DND-41 (cell line): ENCODE results near the gene DDX11.
"Not testable (repeated sequence)": the region's sequence is repeated elsewhere in the genome, so short reads cannot be mapped to it uniquely, and the experiment has no call there.

Experiments used
- ATAC-seq: fragments of 200-7000 bp; cut with Tn5 transposase; 3 replicates; pipeline ENCODE4 v1.9.1; 2021; ENCODE audit warnings: low read depth; ENCODE audit not compliant: insufficient read depth
- DNase-seq: peaks from one replicate; pipeline ENCODE4 v3.0.0-alpha.2; 2020
- H2AFZ ChIP-seq: 2 replicates; pipeline ENCODE4 v1.6.0; 2012; ENCODE audit warnings: low read depth, low read length
- H3K27ac ChIP-seq: 2 replicates; pipeline ENCODE4 v1.5.1; 2012; ENCODE audit warnings: low read length, inconsistent platforms
- H3K27me3 ChIP-seq: fragments of 200-600 bp; sonication (generic); 2 replicates; pipeline ENCODE4 v1.6.0; 2012; ENCODE audit warnings: low read length, mild to moderate bottlenecking, inconsistent platforms; ENCODE audit not compliant: insufficient read depth, poor library complexity
- H3K36me3 ChIP-seq: 2 replicates; pipeline ENCODE4 v1.5.1; 2012; ENCODE audit warnings: low read length, inconsistent platforms; ENCODE audit not compliant: insufficient read depth
- H3K4me1 ChIP-seq: 2 replicates; pipeline ENCODE4 v1.5.1; 2012; ENCODE audit warnings: mild to moderate bottlenecking, low read length; ENCODE audit not compliant: insufficient read depth
- H3K4me2 ChIP-seq: 2 replicates; pipeline ENCODE4 v1.6.0; 2012; ENCODE audit warnings: mild to moderate bottlenecking, moderate library complexity, low read length, inconsistent platforms; ENCODE audit not compliant: insufficient read depth
- H3K4me3 ChIP-seq, 2 experiments: fragments of 200-600 bp in 1 of 2; shearing (Covaris generic) in 1 of 2; 2 replicates each; pipeline ENCODE4 v1.5.1; 2012 to 2016; ENCODE audit warnings: inconsistent platforms in 2 of 2, low read length in 2 of 2, mild to moderate bottlenecking in 2 of 2, low read depth in 1 of 2, moderate library complexity in 1 of 2
- H3K79me2 ChIP-seq: 2 replicates; pipeline ENCODE4 v1.6.0; 2012; ENCODE audit warnings: low read length, inconsistent platforms; ENCODE audit not compliant: insufficient read depth
- H3K9ac ChIP-seq: 2 replicates; pipeline ENCODE4 v1.6.0; 2012; ENCODE audit warnings: low read depth, mild to moderate bottlenecking, inconsistent platforms, low read length, moderate library complexity
- H3K9me3 ChIP-seq: 2 replicates; pipeline ENCODE4 v1.5.1; 2012; ENCODE audit warnings: low read length, moderate library complexity, mild to moderate bottlenecking, inconsistent platforms; ENCODE audit not compliant: insufficient read depth, severe bottlenecking
- H4K20me1 ChIP-seq: 2 replicates; pipeline ENCODE4 v1.6.0; 2012; ENCODE audit warnings: low read length; ENCODE audit not compliant: insufficient read depth

The DDX11 gene

GRCh38 chr12:31100503-31101208 is 27.0 kb downstream of the DDX11 start:
- not testable (repeated sequence) for H3K4me1 ChIP-seq, H3K79me2 ChIP-seq, ATAC-seq, H3K27ac ChIP-seq, H4K20me1 ChIP-seq, H3K27me3 ChIP-seq, H3K4me2 ChIP-seq, H3K9me3 ChIP-seq, H3K4me3 ChIP-seq, H2AFZ ChIP-seq, DNase-seq, H3K9ac ChIP-seq
- H3K36me3 ChIP-seq = peaks cover 43% of the 10 kb centered on the region

GRCh38 chr12:31102125-31102524 is 28.5 kb downstream of the DDX11 start:
- H3K9ac ChIP-seq, H3K4me3 ChIP-seq, H3K27me3 ChIP-seq, H4K20me1 ChIP-seq, DNase-seq, H3K4me2 ChIP-seq, H3K4me1 ChIP-seq, H2AFZ ChIP-seq, H3K27ac ChIP-seq, ATAC-seq, H3K9me3 ChIP-seq, H3K79me2 ChIP-seq: not testable (repeated sequence)
- peaks cover 28% of the 10 kb centered on the region for H3K36me3 ChIP-seq

- H3K4me3 ChIP-seq, DNase-seq, H3K27me3 ChIP-seq, H2AFZ ChIP-seq, H3K27ac ChIP-seq, ATAC-seq, H3K9ac ChIP-seq, H3K9me3 ChIP-seq, H3K4me2 ChIP-seq, H3K4me1 ChIP-seq, H4K20me1 ChIP-seq, H3K79me2 ChIP-seq: not testable (repeated sequence)
- H3K36me3 ChIP-seq = peaks cover 28% of the 10 kb centered on the region
Measured at GRCh38 chr12:31102596-31102995, 28.9 kb downstream of the DDX11 start.

- H3K9me3 ChIP-seq, H3K27ac ChIP-seq, H3K9ac ChIP-seq, H2AFZ ChIP-seq, H3K4me1 ChIP-seq, DNase-seq, H3K27me3 ChIP-seq, ATAC-seq, H3K4me3 ChIP-seq, H3K4me2 ChIP-seq, H3K79me2 ChIP-seq, H4K20me1 ChIP-seq: not testable (repeated sequence)
- peaks cover 28% of the 10 kb centered on the region for H3K36me3 ChIP-seq
Measured at GRCh38 chr12:31103561-31103975, 29.9 kb downstream of the DDX11 start.

- not testable (repeated sequence) for H3K27me3 ChIP-seq, H3K9me3 ChIP-seq, H4K20me1 ChIP-seq, DNase-seq, H3K79me2 ChIP-seq, H3K27ac ChIP-seq, H3K4me3 ChIP-seq, H3K9ac ChIP-seq, H2AFZ ChIP-seq, H3K4me2 ChIP-seq, ATAC-seq, H3K4me1 ChIP-seq
- peaks cover 28% of the 10 kb centered on the region for H3K36me3 ChIP-seq
Measured at GRCh38 chr12:31104220-31104619, 30.6 kb downstream of the DDX11 start.

DNA sequence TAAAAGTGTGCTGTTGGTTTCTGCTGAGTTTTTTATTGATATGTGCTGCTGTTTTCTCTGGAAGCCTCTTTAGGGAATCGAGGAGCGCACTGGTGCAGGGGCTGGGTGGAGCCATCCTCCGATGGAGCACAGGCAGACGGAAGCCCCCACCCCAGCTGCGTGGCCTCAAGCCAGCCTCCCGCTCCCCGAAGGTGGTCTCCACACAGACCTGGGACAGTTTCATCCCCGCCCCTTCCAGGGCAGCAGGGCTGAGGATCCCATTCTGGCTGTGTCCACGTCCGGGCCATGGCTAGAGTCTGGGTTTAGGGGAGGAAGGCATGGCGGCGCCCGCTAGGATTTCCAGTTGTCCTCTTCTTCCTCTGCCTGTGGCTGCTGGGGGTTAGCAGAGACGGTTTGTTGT is 31.1 kb downstream of the DDX11 start:
- not testable (repeated sequence) for H3K4me3 ChIP-seq, H3K27me3 ChIP-seq, H3K4me1 ChIP-seq, H4K20me1 ChIP-seq, H3K9me3 ChIP-seq, ATAC-seq, H3K79me2 ChIP-seq, H3K9ac ChIP-seq, H3K4me2 ChIP-seq, H2AFZ ChIP-seq, DNase-seq, H3K27ac ChIP-seq
- peaks cover 28% of the 10 kb centered on the region for H3K36me3 ChIP-seq
